Astrocyte of the spinal cord (primary cell): ENCODE data around the gene TPSAB1.

ENCODE experiments used
- DNase-seq: peaks from one replicate; pipeline ENCODE4 v3.0.0; 2011; ENCODE audit warnings: low read depth, low spot score
- H3K4me3 ChIP-seq: 2 replicates; pipeline ENCODE4 v1.5.1; 2011; ENCODE audit warnings: low read depth, mild to moderate bottlenecking, low read length, moderate library complexity
- CTCF ChIP-seq: IDR thresholded peaks from 2 replicates; pipeline ENCODE4 v1.5.1; 2012; ENCODE audit warnings: low read depth, mild to moderate bottlenecking, low read length, inconsistent platforms
- in situ Hi-C: cut with HindIII; loops from 2 replicates; pipeline ENCODE4 v1.10.0; 2017; ENCODE audit warnings: low sequenced_read_pairs

Gene TPSAB1

GRCh38 chr16:1281517-1281916, 41.0 kb downstream of the TPSAB1 start:
- in situ Hi-C loops: no loop called here
- TF ChIP-seq CTCF: no peak
- H3K4me3 ChIP-seq: no peak overlapping the region
- DNase-seq: no peak

- no peak for DNase-seq
- in situ Hi-C loops: no loop called here
- no peak overlapping the region for H3K4me3 ChIP-seq
- TF ChIP-seq CTCF: no peak
Observed at GRCh38 chr16:1282324-1282973, 41.9 kb downstream of the TPSAB1 start.

- in situ Hi-C loops: no loop called here
- H3K4me3 ChIP-seq: no peak overlapping the region
- DNase-seq: no peak
- no peak for TF ChIP-seq CTCF
Observed at GRCh38 chr16:1283296-1283695, 42.8 kb downstream of the TPSAB1 start.

GRCh38 chr16:1283996-1284616, 43.6 kb downstream of the TPSAB1 start:
- TF ChIP-seq CTCF: no peak
- in situ Hi-C loops: no loop called here
- no peak for DNase-seq
- no peak overlapping the region for H3K4me3 ChIP-seq

- no peak for TF ChIP-seq CTCF
- no peak for DNase-seq
Observed at GRCh38 chr16:1285669-1286512, 45.4 kb downstream of the TPSAB1 start.

GRCh38 chr16:1286513-1287094, 46.1 kb downstream of the TPSAB1 start:
- no peak overlapping the region for H3K4me3 ChIP-seq
- no peak for DNase-seq
- TF ChIP-seq CTCF: no peak
- in situ Hi-C loops: no loop called here

More at GRCh38 chr16:1285669-1286512, 45.4 kb downstream of the TPSAB1 start:
- no peak overlapping the region for H3K4me3 ChIP-seq
- in situ Hi-C loops: no loop called here
